Glutamatergic neuron (in vitro differentiated cells): ENCODE data around the gene PTPRM. TPM values are rescaled to one million over a fixed set of nuclear protein-coding genes. Genes with fewer than 3 reads are reported as not detected.

Experiments
- DNase-seq: peaks from one replicate; pipeline ENCODE4 v3.0.0; 2022
- H3K27ac Mint-ChIP-seq: one replicate; pipeline ENCODE4 v1.8.0; 2020; ENCODE audit warnings: mild to moderate bottlenecking, mixed read lengths, inconsistent platforms; ENCODE audit not compliant: unreplicated experiment
- H3K27me3 Mint-ChIP-seq: one replicate; pipeline ENCODE4 v1.8.0; 2020; ENCODE audit warnings: mild to moderate bottlenecking, moderate library complexity, mixed read lengths, inconsistent platforms; ENCODE audit not compliant: unreplicated experiment
- H3K36me3 Mint-ChIP-seq: one replicate; pipeline ENCODE4 v1.8.0; 2020; ENCODE audit warnings: mild to moderate bottlenecking, mixed read lengths, inconsistent platforms; ENCODE audit not compliant: unreplicated experiment
- H3K4me1 Mint-ChIP-seq: one replicate; pipeline ENCODE4 v1.8.0; 2020; ENCODE audit warnings: mild to moderate bottlenecking, low read depth, mixed read lengths, inconsistent platforms; ENCODE audit not compliant: unreplicated experiment
- H3K4me3 Mint-ChIP-seq: one replicate; pipeline ENCODE4 v1.8.0; 2020; ENCODE audit warnings: mild to moderate bottlenecking, mixed read lengths, inconsistent platforms; ENCODE audit not compliant: unreplicated experiment
- H3K9me3 Mint-ChIP-seq: one replicate; pipeline ENCODE4 v1.8.0; 2020; ENCODE audit warnings: mild to moderate bottlenecking, moderate library complexity, mixed read lengths, inconsistent platforms; ENCODE audit not compliant: unreplicated experiment
- total RNA-seq: library from RNA; stranded (reverse); fragmentation: NEBNext Ultra II Directional; extraction: Animal tissue kit (Norgen Biotek cat#: 25700); gene quantifications from one replicate; pipeline ENCODE4 v1.2.1, GENCODE V29; 2021; ENCODE audit not compliant: unreplicated experiment
- TF ChIP-seq, protein P1 (sequence below): fragments of 200-600 bp; sonication (generic); IDR thresholded peaks from one replicate; pipeline ENCODE4 v1.5.0; 2021; ENCODE audit not compliant: partially characterized antibody, unreplicated experiment

PTPRM gene
- total RNA-seq, 1 donor from 2014 or later: 23.9 TPM

DNA sequence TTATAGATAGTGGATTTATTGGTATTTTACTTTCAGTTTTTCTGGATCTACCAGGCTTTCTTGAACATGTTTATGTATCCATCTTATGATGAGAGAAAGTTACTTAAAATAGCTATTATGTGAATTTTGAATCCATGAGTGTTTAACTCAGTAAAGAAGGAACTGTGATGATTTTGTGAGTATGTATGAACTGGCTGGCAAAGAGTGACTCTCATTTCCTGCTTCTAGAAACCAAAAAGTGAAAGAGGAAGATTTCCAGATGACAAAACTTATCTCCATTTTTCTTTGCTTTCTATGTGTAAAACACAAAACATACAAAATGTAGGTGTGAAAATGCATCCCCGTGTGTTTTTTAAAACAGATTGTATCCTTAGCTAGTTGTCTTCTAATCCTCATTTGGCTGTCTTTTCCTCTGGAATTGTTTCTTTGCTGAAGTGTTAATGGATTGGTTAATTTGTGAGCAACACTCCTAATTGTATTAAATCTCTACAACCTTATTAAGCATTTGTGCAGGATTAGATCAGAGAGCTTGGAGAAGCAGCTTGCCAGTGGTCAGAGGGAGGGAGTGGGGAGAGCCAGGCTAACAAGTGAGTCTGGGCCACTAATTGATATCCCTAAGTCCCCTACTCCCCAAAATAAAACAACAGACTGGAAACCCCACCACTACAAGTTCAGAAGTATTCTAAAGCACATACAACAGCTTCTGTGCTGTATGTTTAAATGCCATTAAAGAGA is 23.9 kb downstream of the PTPRM start:
- Mint-ChIP-seq H3K36me3 (no peaks in the 10 kb centered on the region), H3K4me1 (peaks cover 12% of the 10 kb centered on the region), H3K4me3 (no peak overlapping the region), H3K27ac (no peak overlapping the region), H3K9me3 (no peaks in the 10 kb centered on the region), H3K27me3 (no peaks in the 10 kb centered on the region)
- no peak for DNase-seq
- TF ChIP-seq, protein P1, sequence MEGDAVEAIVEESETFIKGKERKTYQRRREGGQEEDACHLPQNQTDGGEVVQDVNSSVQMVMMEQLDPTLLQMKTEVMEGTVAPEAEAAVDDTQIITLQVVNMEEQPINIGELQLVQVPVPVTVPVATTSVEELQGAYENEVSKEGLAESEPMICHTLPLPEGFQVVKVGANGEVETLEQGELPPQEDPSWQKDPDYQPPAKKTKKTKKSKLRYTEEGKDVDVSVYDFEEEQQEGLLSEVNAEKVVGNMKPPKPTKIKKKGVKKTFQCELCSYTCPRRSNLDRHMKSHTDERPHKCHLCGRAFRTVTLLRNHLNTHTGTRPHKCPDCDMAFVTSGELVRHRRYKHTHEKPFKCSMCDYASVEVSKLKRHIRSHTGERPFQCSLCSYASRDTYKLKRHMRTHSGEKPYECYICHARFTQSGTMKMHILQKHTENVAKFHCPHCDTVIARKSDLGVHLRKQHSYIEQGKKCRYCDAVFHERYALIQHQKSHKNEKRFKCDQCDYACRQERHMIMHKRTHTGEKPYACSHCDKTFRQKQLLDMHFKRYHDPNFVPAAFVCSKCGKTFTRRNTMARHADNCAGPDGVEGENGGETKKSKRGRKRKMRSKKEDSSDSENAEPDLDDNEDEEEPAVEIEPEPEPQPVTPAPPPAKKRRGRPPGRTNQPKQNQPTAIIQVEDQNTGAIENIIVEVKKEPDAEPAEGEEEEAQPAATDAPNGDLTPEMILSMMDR: no peak

DNA sequence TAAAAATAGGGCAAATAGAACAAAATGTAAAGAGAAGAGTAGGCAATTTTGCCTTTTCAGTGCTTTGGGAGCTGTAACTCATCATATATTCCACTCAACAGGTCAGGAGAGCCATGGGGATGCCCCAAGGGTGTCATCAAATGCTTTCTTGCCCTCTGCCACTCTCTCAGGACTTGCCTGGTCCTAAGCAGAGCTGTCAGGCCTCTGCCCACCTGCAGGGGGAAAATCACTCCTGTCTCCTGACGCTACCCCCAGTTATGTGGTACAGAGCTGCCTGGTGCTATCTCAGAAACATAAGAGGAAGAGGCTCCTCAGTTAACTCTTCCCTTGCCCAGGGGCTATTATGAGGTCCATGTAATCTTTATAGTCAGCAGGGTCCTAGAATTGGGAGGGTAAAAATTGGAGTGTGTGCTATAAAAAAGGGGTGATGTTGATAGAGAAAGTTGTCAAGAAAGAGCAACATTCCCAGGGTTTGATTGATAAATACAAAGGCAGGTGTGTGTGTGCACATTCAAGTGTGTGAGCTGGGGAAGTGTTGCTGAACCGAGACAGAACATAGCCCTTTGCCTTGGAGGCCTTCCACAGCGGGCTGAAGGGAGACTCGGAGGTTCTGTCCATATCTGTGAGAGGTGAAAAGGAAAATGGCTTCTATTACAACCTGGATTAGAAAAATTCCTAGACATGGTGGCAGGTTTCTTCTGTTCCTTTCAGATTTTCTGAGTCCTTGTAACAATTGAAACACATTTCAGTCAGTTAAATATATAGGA is 25.4 kb downstream of the PTPRM start:
- Mint-ChIP-seq H3K36me3 (no peaks in the 10 kb centered on the region), H3K4me1 (peaks cover 16% of the 10 kb centered on the region), H3K27ac (no peak overlapping the region), H3K27me3 (no peaks in the 10 kb centered on the region), H3K4me3 (no peak overlapping the region), H3K9me3 (no peaks in the 10 kb centered on the region)
- peak; percentile 24 for DNase-seq
- TF ChIP-seq, protein P1: peak; percentile 25

DNA sequence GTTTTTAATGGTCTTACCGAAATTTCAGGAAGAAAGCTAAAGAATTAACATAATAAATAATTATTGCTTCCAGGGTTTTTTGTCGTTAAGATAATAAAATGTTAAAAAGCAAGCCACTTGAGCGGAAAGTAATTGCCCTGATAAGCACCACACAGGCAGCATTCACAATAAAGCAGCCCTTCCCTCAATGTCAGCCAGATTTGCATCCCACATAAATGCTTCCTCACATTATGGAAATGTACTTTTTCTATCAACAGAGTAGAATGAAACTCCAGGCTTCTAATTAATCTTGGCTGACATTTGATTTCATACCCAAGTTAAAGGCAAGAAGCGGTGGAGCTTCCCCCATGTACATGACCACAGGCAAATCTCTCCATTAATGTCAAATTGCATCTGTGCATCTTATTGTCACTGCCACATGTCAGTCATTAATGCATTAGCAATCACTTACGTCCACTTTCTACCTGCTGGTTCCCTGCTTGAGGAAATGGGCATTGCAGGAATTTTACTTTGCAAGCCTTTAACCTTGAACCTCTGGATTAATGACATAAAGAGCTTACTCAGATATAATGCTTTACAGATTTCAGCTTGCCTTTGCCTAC is 26.2 kb downstream of the PTPRM start:
- Mint-ChIP-seq H3K27me3 (no peaks in the 10 kb centered on the region), H3K4me1 (peaks cover 16% of the 10 kb centered on the region), H3K36me3 (no peaks in the 10 kb centered on the region), H3K27ac (no peak overlapping the region), H3K4me3 (no peak overlapping the region), H3K9me3 (no peaks in the 10 kb centered on the region)
- TF ChIP-seq, protein P1: no peak
- DNase-seq: no peak

DNA sequence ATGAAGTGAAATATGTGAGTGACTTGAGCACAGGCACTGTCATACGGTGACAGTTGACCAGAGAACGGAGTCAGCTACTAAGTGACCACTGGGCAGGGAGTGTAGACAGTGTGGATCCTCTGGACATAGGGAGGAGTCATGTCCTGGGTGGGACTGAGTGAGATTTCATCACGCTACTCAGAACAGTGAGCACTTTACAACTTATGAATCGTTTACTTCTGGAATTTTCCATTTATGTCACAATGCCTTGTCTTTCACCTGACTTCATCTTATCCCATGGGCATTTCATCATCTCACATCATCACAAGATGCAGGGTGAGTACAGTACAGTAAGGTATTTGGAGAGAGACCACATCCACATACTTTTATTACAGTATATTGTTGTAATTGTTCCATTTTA is 29.0 kb downstream of the PTPRM start:
- DNase-seq: no peak
- Mint-ChIP-seq H3K4me3 (no peak overlapping the region), H3K36me3 (no peaks in the 10 kb centered on the region), H3K27me3 (no peaks in the 10 kb centered on the region), H3K9me3 (no peaks in the 10 kb centered on the region), H3K27ac (no peak overlapping the region), H3K4me1 (peaks cover 16% of the 10 kb centered on the region)
- TF ChIP-seq, protein P1: no peak
